ENCODE measurements around the gene PRR11. TPM values are rescaled to one million over a fixed set of nuclear protein-coding genes. Genes with fewer than 3 reads are reported as not detected.
"Not testable (repeated sequence)": the region's sequence is repeated elsewhere in the genome, so short reads cannot be mapped to it uniquely, and the experiment has no call there.

PRR11 gene
- total and polyA plus RNA-seq, 2 experiments from 2014 or later: 5.9 to 15.0 TPM

DNA sequence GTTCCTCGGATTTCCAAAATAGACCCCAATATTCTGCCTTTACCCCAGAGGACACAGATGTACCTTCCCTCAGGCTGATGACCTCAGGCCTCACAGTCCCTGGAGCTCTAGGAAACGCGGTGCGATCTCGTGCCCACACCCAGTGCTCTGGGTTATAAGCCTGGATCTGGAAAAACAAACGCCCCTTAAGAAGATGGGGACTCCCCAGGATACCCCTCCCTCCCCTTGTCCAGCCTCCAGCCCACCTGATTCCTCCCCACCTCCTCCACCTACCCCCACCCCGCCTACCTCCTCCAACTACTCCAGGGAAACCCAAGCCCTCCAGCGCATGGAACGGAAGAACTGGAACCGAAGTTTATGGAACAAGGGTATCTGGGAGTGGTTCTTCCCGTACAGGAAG, 19.1 kb downstream of the PRR11 start:
- DNase-seq: no peak
- WGBS, 2 experiments (ENCODE audit: low coverage in 1 of 2, low lambda C conversion rate in 2 of 2, missing lambda C conversion rate in 2 of 2): 95 to 98% methylated on average over 7 to 11 of the region's 11 CpGs
- Histone ChIP-seq H3K27me3 (replicated peaks; ENCODE audit: insufficient read depth) (no peaks in the 10 kb centered on the region), H3K9me2 (ENCODE audit: insufficient read depth) (no peaks in the 10 kb centered on the region), H3K9me3 (ENCODE audit: low read depth) (no peaks in the 10 kb centered on the region), H3K79me2 (ENCODE audit: insufficient read depth) (no peaks in the 10 kb centered on the region; the same call in 1 of the 2 replicates), H3K27ac (no peak overlapping the region), H3K4me3 (no peak overlapping the region), H3K36me3 (ENCODE audit: low read depth) (no peaks in the 10 kb centered on the region; the same call in 1 of the 2 replicates), H4K20me1 (ENCODE audit: insufficient read depth) (no peaks in the 10 kb centered on the region), H3K4me1 (ENCODE audit: insufficient read depth) (no peaks in the 10 kb centered on the region), H3K4me2 (ENCODE audit: unreplicated experiment) (no peak overlapping the region), H3F3A (ENCODE audit: insufficient read depth) (no peaks in the 10 kb centered on the region), H3K9ac (no peak overlapping the region), H2AFZ (no peak overlapping the region)
- in situ Hi-C loops (cut with MboI): no loop called here
- TF ChIP-seq EZH2 (IDR thresholded peaks at IDR 0.05; ENCODE audit: insufficient read depth, poor library complexity, severe bottlenecking): no peak
- TF ChIP-seq EZH2phosphoT487 (IDR thresholded peaks at IDR 0.05; ENCODE audit: insufficient read depth, low read depth): no peak

DNA sequence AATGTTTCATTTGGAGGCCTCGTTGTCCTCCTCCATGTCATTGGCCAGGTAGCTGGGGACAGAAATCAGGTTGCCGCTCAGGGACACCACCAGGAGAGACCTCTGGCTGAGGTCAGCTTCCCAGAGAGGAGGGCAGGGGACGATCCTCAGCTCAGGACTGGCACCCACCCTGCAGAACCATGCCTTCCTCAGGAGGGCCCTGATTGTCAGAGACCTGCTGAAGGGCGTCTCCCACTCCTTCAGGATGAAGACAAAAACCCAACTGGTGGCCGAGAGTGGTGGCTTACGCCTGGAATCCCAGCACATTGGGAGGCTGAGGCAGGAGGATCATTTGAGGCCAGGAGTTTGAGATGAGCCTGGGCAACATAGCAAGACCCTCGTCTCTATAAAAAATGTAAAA, 19.5 kb downstream of the PRR11 start:
- TF ChIP-seq EZH2phosphoT487 (IDR thresholded peaks at IDR 0.05; ENCODE audit: insufficient read depth, low read depth) (no peak), EZH2 (IDR thresholded peaks at IDR 0.05; ENCODE audit: insufficient read depth, poor library complexity, severe bottlenecking) (no peak)
- Histone ChIP-seq H3F3A (ENCODE audit: insufficient read depth) (no peaks in the 10 kb centered on the region), H3K4me3 (no peak overlapping the region), H3K4me2 (ENCODE audit: unreplicated experiment) (no peak overlapping the region), H3K36me3 (ENCODE audit: low read depth) (no peaks in the 10 kb centered on the region; the same call in 1 of the 2 replicates), H2AFZ (no peak overlapping the region), H3K9ac (no peak overlapping the region), H3K4me1 (ENCODE audit: insufficient read depth) (no peaks in the 10 kb centered on the region), H3K79me2 (ENCODE audit: insufficient read depth) (no peaks in the 10 kb centered on the region; the same call in 1 of the 2 replicates), H3K27me3 (replicated peaks; ENCODE audit: insufficient read depth) (no peaks in the 10 kb centered on the region), H3K27ac (no peak overlapping the region), H3K9me3 (ENCODE audit: low read depth) (no peaks in the 10 kb centered on the region), H4K20me1 (ENCODE audit: insufficient read depth) (no peaks in the 10 kb centered on the region), H3K9me2 (ENCODE audit: insufficient read depth) (no peaks in the 10 kb centered on the region)
- WGBS, 2 experiments (ENCODE audit: low coverage in 1 of 2, low lambda C conversion rate in 2 of 2, missing lambda C conversion rate in 2 of 2): 96 to 100% methylated on average over 7 of the region's 7 CpGs
- no peak for DNase-seq
- in situ Hi-C loops (cut with MboI): no loop called here

DNA sequence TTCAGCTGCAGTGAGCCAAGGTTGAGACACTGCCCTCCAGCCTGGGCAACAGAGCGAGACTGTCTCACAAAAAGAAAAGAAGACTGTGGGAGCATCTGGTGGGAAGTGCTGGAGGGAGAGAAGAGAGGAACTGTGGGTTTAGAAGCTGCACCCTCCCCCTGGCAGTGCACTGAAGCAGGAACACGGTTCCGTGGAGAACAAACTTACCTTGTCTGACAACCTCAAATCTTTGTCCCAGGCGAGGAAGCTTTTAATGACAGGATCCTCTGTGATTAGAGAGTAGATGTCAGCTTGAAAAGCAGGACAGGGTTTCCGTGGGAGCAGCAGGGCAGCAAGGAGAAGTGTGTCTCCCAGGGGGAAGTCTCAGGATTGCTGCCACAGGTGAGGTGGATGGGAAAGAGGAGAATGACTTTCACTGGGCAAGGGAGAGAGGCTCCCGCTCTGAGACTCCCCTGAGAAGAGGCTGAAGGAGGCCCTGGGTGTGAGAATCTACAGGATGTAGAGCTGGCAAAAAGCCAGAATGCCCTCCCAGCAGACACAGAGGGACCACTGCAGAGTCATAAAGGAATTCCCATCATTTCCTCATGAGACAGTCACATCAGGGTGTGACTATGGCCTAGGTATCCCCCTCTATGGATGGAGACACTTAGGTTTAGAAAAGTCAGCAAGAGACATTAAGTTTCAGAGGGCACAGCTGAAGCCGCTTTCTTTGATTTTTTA, 22.9 kb downstream of the PRR11 start:
- DNase-seq: no peak
- Histone ChIP-seq H4K20me1 (ENCODE audit: insufficient read depth) (no peaks in the 10 kb centered on the region), H3K79me2 (ENCODE audit: insufficient read depth) (no peaks in the 10 kb centered on the region), H3K4me3 (no peak overlapping the region), H3K9me3 (ENCODE audit: low read depth) (no peaks in the 10 kb centered on the region), H3K4me1 (ENCODE audit: insufficient read depth) (no peaks in the 10 kb centered on the region), H3K27me3 (replicated peaks; ENCODE audit: insufficient read depth) (no peaks in the 10 kb centered on the region), H3F3A (ENCODE audit: insufficient read depth) (no peaks in the 10 kb centered on the region), H3K27ac (no peak overlapping the region), H3K36me3 (ENCODE audit: low read depth) (no peaks in the 10 kb centered on the region; the same call in 1 of the 2 replicates), H3K4me2 (ENCODE audit: unreplicated experiment) (no peak overlapping the region), H2AFZ (no peak overlapping the region), H3K9me2 (ENCODE audit: insufficient read depth) (no peaks in the 10 kb centered on the region), H3K9ac (no peak overlapping the region)
- WGBS, 2 experiments (ENCODE audit: low coverage in 1 of 2, low lambda C conversion rate in 2 of 2, missing lambda C conversion rate in 2 of 2): 89 to 91% methylated on average over 7 of the region's 7 CpGs
- TF ChIP-seq EZH2 (IDR thresholded peaks at IDR 0.05; ENCODE audit: insufficient read depth, poor library complexity, severe bottlenecking) (no peak), EZH2phosphoT487 (IDR thresholded peaks at IDR 0.05; ENCODE audit: insufficient read depth, low read depth) (no peak)
- in situ Hi-C loops (cut with MboI): no loop called here

GRCh38 chr17:59179601-59180000, 24.1 kb downstream of the PRR11 start:
- H3F3A ChIP-seq (ENCODE audit: insufficient read depth); DNase-seq; H3K79me2 ChIP-seq (ENCODE audit: insufficient read depth); H4K20me1 ChIP-seq (ENCODE audit: insufficient read depth); H3K9me3 ChIP-seq (ENCODE audit: low read depth); H3K9me2 ChIP-seq (ENCODE audit: insufficient read depth); H3K4me1 ChIP-seq (ENCODE audit: insufficient read depth); in situ Hi-C loops (cut with MboI); H3K4me2 ChIP-seq (ENCODE audit: unreplicated experiment); H3K36me3 ChIP-seq (ENCODE audit: low read depth); H3K9ac ChIP-seq; H3K27me3 ChIP-seq (replicated peaks; ENCODE audit: insufficient read depth); H3K4me3 ChIP-seq; H3K27ac ChIP-seq; H2AFZ ChIP-seq: not testable (repeated sequence)
- WGBS, 2 experiments (ENCODE audit: low coverage in 1 of 2, low lambda C conversion rate in 2 of 2, missing lambda C conversion rate in 2 of 2): 96 to 98% methylated on average over 11 of the region's 11 CpGs
